Measurements from ENCODE around the gene MRLN. TPM values are rescaled to one million over a fixed set of nuclear protein-coding genes. Genes with fewer than 3 reads are reported as not detected.
"Not testable (repeated sequence)": the region's sequence is repeated elsewhere in the genome, so short reads cannot be mapped to it uniquely, and the experiment has no call there.

MRLN gene
- total RNA-seq, 2 experiments from 2014 or later: not detected

DNA sequence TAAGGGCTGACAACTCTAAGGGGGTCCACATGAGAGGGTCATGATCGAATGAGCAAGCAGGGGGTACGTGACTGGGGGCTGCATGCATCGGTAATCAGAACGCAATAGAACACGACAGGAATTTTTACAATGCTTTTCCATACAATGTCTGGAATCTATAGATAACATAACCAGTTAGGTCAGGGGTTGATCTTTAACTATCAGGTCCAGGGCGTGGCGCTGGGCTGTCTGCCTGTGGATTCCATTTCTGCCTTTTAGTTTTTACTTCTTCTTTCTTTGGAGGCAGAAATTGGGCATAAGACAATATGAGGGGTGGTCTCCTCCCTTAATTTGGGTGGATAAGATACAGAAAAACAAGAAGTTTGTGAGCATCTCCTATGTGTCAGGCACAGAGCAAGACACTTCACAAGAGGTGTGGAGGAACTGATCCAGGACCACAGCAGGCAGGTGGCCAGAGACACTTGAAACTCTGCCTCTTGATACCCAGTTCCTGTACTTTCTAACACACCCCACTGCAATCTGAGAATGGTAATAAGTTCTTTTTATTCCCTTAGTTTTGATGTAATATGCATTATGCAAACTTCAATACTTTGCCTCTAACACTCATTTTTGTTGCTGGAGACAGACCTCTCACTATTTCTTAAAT, 18.0 kb upstream of the MRLN start:
- ChIA-PET POLR2A (no interaction called here), CTCF (no interaction called here)
- Mint-ChIP-seq H3K9me3 (no peaks in the 10 kb centered on the region), H3K27ac (no peak overlapping the region), H3K36me3 (ENCODE audit: low read depth) (no peaks in the 10 kb centered on the region), H3K4me1 (no peaks in the 10 kb centered on the region), H3K4me3 (no peak overlapping the region), H3K27me3 (no peaks in the 10 kb centered on the region)
- no peak for DNase-seq

DNA sequence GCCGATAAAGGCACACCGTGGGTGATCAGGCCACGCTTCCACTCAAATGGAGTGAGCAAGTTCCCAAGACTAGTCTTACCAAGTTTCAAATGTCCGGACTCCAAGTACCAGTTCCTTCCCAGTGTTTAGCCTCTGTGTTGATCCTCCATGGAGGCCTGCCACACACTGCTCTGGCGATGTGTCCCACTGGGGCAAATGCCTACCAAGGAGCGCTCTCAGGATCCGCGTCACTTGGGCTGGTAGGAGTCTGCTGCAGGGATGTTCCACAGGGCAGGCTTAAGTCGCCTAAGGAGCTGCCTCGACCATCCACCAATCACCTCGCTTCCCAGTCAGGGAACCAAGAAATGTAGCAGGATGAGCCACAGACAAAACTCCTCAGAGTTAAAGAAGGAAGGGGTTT, 17.4 kb upstream of the MRLN start:
- H3K27me3 Mint-ChIP-seq: no peaks in the 10 kb centered on the region
- POLR2A ChIA-PET: no interaction called here
- no peak overlapping the region for H3K4me3 Mint-ChIP-seq
- no peak for DNase-seq
- no peaks in the 10 kb centered on the region for H3K4me1 Mint-ChIP-seq
- CTCF ChIA-PET: no interaction called here
- no peaks in the 10 kb centered on the region for H3K9me3 Mint-ChIP-seq
- no peak overlapping the region for H3K27ac Mint-ChIP-seq
- no peaks in the 10 kb centered on the region for H3K36me3 Mint-ChIP-seq (ENCODE audit: low read depth)

DNA sequence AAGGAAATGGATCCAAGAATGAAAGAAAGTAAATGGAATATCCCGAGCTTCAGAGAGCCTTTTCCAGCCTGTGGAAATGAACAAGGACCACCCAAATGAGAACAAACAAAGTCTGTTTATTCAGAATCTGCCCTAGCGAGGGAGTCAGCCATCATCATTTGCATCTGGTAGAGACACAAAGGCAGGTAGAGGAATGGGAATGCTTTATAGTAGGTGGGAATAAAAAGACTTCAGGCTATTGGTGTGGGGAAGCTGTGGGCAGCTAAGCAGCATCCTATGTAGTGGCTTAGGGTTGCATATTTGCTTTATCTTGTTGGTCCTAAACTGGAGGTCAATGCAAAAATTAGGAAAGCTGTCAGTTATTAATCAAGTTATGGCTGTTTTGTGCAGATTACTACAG, 9.2 kb upstream of the MRLN start:
- Mint-ChIP-seq H3K9me3 (no peaks in the 10 kb centered on the region), H3K36me3 (ENCODE audit: low read depth) (no peaks in the 10 kb centered on the region), H3K27ac (no peak overlapping the region), H3K27me3 (peaks cover 6% of the 10 kb centered on the region), H3K4me1 (no peaks in the 10 kb centered on the region), H3K4me3 (no peak overlapping the region)
- DNase-seq: no peak
- ChIA-PET CTCF (no interaction called here), POLR2A (no interaction called here)

DNA sequence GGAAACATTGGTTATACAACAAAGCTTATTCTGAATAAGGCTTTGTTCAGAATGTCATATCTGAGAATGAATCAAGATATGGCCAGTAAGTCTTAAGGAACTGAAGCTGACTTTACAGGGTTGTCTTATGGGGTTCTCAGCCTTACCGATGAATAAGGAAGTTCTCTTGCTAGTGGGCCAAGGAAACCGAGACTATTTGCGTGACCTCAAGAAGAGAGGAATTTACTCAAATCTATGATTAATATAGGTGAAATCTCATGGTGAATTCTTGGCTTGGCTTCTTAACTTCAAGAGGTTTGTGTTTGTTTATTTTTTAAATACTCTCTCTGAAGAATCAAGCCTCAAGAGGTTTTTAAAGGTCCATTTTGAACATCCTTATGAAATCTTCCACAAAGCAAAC, 4.7 kb upstream of the MRLN start:
- peaks cover 11% of the 10 kb centered on the region for H3K27me3 Mint-ChIP-seq
- H3K4me1 Mint-ChIP-seq: no peaks in the 10 kb centered on the region
- ChIA-PET POLR2A (interaction anchor here (0.6 kb wide), 1 partner anchor 9 kb away, joined by 3 read pairs; no protein-coding TSS in a partner anchor), CTCF (no interaction called here)
- no peak overlapping the region for H3K27ac Mint-ChIP-seq
- H3K36me3 Mint-ChIP-seq (ENCODE audit: low read depth): no peaks in the 10 kb centered on the region
- no peak overlapping the region for H3K4me3 Mint-ChIP-seq
- H3K9me3 Mint-ChIP-seq: no peaks in the 10 kb centered on the region
- DNase-seq: no peak

DNA sequence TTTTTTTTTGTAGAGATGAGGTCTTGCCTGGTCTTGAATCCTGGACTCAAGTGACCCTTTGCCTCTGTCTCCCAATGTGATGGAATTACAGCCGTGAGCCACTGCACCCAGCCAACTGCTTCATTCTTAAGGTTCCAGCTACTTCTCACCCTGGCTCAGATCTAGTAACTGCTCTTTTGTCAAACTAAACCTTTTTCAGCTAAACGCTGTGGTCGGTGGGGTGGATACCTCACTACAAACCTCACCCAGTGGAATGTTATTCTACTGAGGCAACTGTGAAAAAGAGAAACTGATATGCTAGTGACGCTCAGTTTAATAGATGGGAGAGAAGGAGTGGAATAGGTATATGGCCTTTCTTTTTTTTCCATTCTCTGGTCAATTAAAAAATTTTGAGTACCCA, 1.7 kb upstream of the MRLN start:
- Mint-ChIP-seq H3K4me1 (no peaks in the 10 kb centered on the region), H3K27ac (no peak overlapping the region), H3K9me3 (no peaks in the 10 kb centered on the region), H3K4me3 (no peak overlapping the region), H3K27me3 (peaks cover 16% of the 10 kb centered on the region), H3K36me3 (ENCODE audit: low read depth) (no peaks in the 10 kb centered on the region)
- CTCF ChIA-PET: no interaction called here
- no peak for DNase-seq
- POLR2A ChIA-PET: no interaction called here

DNA sequence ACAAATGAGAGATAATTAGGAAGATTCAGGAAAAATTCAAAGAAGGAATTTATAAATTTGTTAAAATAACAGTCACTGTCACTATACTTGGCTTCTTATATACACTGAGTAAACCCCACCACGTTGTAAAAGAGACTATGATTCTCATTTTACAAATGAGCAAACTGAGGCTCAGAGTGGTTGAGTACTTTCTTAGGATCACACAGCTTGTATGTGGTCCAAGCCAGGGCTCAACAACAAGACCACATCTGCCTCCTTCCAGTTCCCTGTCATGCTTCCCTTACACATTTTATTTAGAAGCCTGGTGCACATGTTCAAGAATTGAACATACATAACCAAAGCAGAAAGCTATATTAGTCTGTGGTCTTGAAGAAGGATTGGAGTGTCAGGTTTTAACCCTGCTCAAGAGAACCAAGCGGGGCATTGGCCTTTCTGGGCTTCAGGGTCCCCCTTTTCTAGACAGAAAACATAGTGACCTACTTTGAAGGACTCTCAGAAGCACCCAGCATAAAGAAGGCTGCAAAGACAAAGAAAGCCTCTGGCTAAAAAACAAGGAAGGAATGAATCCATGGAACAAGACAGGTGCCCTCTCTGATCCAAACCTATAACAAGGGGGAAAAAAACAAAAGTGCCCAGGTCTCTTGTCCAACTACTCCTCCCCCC, 846 bp downstream of the MRLN start:
- ChIA-PET CTCF (no interaction called here), POLR2A (no interaction called here)
- Mint-ChIP-seq H3K27ac (no peak overlapping the region), H3K27me3 (peaks cover 11% of the 10 kb centered on the region), H3K36me3 (ENCODE audit: low read depth) (no peaks in the 10 kb centered on the region), H3K9me3 (no peaks in the 10 kb centered on the region), H3K4me3 (no peak overlapping the region), H3K4me1 (no peaks in the 10 kb centered on the region)
- no peak for DNase-seq

DNA sequence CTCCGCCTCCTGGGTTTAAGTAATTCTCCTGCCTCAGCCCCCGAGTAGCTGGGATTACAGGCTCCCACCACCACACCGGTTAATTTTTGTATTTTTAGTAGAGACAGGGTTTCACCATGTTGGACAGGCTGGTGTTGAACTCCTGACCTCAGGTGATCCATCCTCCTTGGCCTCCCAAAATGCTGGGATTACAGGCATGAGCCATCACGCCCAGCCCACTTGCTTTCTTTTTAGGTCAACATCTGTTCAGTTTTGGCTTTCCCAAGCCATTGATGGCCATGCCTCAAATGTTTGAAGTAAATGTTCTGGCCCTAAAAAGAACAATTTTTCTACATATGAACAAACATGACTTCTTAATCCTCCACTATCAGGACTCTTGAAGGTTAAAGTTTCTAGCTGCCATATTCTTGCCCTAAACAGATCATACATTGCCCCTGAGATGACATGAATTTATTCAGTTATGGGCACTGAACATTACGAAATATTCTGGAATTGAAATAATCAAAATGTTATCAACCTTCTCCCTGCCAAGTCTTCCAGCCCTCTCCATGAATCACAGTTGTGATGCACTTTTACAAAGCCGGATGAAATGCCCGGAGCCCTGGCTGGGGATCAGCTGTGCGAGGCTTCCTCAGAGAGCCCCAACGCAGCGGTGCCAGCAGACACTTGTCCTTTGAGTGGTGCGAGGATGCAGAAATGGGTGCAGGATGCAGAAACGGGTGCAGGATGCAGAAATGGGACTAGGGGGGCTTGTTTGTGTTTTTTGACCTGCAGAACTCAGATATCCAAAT, 2.9 kb downstream of the MRLN start:
- DNase-seq: no peak
- Mint-ChIP-seq H3K4me3 (no peak overlapping the region), H3K36me3 (ENCODE audit: low read depth) (no peaks in the 10 kb centered on the region), H3K9me3 (no peaks in the 10 kb centered on the region), H3K27ac (no peak overlapping the region), H3K4me1 (no peaks in the 10 kb centered on the region), H3K27me3 (peaks cover 8% of the 10 kb centered on the region)
- CTCF ChIA-PET: no interaction called here
- POLR2A ChIA-PET: no interaction called here

DNA sequence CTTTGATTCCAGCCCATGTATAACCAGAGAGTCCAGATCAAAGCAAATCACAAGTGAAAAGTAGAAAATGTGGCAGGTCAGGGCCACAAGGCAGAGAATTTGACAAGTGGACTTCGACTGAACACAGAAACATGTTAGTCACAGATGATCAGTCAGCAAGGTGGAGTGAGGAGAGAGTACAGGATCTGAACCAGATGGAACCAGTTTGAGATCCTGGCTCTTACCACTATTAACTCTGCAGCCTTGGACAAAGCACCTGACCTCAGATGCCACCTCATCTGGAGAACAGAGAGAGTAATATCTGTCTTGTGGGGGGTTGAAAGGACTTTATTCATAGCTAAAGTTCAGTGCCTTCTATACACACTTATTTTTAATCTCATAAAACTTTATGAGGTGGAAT, 4.4 kb downstream of the MRLN start:
- peaks cover 8% of the 10 kb centered on the region for H3K27me3 Mint-ChIP-seq

DNA sequence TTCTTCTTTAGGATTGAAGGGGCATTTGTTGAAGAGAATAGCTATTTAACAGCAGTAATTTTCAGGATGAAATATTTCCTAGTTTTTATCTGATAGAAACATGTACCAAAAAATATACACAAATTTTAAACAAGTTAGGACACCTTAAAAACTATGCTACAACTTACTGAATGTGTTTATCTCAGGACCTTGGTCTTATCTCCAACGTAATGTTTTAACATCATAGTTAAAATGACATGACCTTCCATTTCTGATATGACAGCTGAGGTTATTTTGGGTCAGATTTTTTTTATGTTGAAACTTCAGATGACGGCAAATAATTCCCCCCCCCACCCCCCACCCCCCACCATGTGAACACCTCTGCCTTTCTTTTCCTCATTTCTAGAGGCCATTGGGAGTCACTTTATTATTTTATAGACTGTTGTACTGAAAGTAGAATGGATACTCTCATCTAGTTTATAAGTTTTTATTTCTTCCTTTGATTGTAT, 8.0 kb downstream of the MRLN start:
- Mint-ChIP-seq H3K9me3 (no peaks in the 10 kb centered on the region), H3K4me3 (no peak overlapping the region), H3K27me3 (no peaks in the 10 kb centered on the region), H3K36me3 (ENCODE audit: low read depth) (no peaks in the 10 kb centered on the region), H3K4me1 (no peaks in the 10 kb centered on the region), H3K27ac (no peak overlapping the region)
- no peak for DNase-seq
- CTCF ChIA-PET: no interaction called here
- POLR2A ChIA-PET: no interaction called here

More for the DNA sequence above, 4.4 kb downstream of the MRLN start:
- CTCF ChIA-PET: no interaction called here
- POLR2A ChIA-PET: no interaction called here
- Mint-ChIP-seq H3K4me3 (no peak overlapping the region), H3K9me3 (no peaks in the 10 kb centered on the region), H3K4me1 (no peaks in the 10 kb centered on the region), H3K36me3 (ENCODE audit: low read depth) (no peaks in the 10 kb centered on the region), H3K27ac (no peak overlapping the region)
- DNase-seq: no peak

DNA sequence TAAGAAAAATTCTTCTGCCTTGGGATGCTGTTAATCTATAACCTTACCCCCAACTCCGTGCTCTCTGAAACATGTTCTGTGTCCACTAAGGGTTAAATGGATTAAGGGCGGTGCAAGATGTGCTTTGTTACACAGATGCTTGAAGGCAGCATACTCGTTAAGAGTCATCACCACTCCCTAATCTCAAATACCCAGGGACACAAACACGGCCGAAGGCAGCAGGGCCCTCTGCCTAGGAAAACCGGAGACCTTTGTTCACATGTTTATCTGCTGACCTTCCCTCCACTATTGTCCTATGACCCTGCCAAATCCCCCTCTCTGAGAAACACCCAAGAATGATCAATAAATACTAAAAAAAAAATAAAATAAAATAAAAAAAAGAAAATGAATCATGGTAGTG, 8.5 kb downstream of the MRLN start:
- H3K27ac Mint-ChIP-seq; H3K9me3 Mint-ChIP-seq; DNase-seq; POLR2A ChIA-PET; CTCF ChIA-PET; H3K36me3 Mint-ChIP-seq (ENCODE audit: low read depth); H3K4me1 Mint-ChIP-seq; H3K4me3 Mint-ChIP-seq; H3K27me3 Mint-ChIP-seq: not testable (repeated sequence)

DNA sequence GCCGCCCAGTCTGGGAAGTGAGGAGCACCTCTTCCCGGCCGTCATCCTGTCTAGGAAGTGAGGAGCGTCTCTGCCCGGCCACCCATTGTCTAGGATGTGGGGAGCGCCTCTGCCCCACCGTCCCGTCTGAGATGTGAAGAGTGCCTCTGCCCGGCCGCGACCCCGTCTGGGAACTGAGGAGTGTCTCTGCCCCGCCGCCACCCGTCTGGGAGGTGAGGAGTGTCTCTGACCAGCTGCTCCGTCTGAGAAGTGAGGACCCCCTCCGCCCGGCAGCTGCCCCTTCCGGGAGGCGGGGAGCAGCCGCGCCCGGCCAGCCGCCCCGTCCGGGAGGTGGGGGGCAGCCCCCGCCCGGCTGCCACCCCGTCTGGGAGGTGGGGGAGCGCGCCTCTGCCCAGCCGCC, 9.1 kb downstream of the MRLN start:
- POLR2A ChIA-PET; H3K27ac Mint-ChIP-seq; H3K27me3 Mint-ChIP-seq; H3K4me1 Mint-ChIP-seq; H3K9me3 Mint-ChIP-seq; CTCF ChIA-PET; DNase-seq; H3K36me3 Mint-ChIP-seq (ENCODE audit: low read depth); H3K4me3 Mint-ChIP-seq: not testable (repeated sequence)

DNA sequence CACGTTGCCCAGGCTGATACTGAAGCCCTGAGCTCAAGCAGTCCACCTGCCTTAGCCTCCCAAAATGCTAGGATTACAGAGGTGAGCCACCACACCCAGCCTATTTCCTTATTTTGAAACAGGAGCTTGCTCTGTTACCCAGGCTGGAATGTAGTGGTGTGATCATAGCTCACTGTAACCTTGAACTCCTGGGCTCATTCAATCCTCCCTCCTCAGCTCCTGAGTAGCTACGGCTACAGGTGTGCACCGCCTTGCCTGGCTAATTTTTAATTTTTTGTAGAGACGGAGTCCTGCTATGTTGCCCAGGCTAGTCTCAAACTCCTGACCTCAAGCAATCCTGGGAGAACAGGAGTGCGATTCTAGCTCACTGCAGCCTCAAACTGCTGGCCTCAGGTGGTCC, 11.7 kb downstream of the MRLN start:
- ChIA-PET CTCF (no interaction called here), POLR2A (no interaction called here)
- H3K4me3 Mint-ChIP-seq: no peak overlapping the region
- DNase-seq: no peak
- H3K27me3 Mint-ChIP-seq: peaks cover 11% of the 10 kb centered on the region
- H3K27ac Mint-ChIP-seq: no peak overlapping the region
- H3K4me1 Mint-ChIP-seq: no peaks in the 10 kb centered on the region
- H3K9me3 Mint-ChIP-seq: no peaks in the 10 kb centered on the region
- no peaks in the 10 kb centered on the region for H3K36me3 Mint-ChIP-seq (ENCODE audit: low read depth)

DNA sequence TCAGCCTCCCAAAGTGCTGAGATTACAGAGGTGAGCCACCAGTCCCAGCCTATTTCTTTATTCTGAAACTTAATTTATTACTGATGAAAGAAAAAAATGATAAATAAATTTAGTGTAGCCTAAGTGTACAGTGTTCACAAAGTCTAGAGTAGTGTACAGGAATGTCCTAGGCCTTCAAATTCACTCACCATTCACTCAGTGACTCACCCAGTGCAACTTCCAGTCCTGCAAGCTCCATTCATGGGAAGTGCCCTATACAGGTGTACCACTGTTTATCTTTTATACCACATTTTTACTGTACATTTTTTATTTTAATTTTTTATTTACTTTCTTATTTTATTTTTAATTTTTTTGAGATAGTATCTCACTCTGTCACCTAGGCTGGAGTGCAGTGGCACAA, 12.2 kb downstream of the MRLN start:
- Mint-ChIP-seq H3K9me3 (no peaks in the 10 kb centered on the region), H3K27me3 (peaks cover 11% of the 10 kb centered on the region), H3K36me3 (ENCODE audit: low read depth) (no peaks in the 10 kb centered on the region), H3K27ac (no peak overlapping the region), H3K4me1 (no peaks in the 10 kb centered on the region), H3K4me3 (no peak overlapping the region)
- no peak for DNase-seq
- POLR2A ChIA-PET: no interaction called here
- CTCF ChIA-PET: no interaction called here

DNA sequence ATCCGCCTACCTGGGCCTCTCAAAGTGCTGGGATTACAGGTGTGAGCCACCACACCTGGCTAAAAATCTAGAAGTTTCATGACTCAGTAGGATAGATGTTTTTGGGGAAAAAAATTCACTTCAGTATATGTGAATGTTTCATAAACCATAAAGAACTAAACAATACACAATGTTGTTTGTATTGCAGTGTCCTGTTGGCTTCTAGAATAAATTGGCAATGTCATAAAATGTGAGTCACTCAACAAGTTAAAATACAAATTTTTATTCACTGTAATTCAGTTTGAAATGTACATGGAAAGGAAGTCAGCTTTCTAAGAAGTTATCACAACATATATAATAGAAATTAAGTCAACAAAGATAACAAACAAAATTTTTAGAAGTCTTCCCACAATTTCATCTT, 16.5 kb downstream of the MRLN start:
- Mint-ChIP-seq H3K4me3 (no peak overlapping the region), H3K27me3 (peaks cover 13% of the 10 kb centered on the region), H3K27ac (no peak overlapping the region), H3K4me1 (no peaks in the 10 kb centered on the region), H3K36me3 (ENCODE audit: low read depth) (no peaks in the 10 kb centered on the region), H3K9me3 (no peaks in the 10 kb centered on the region)
- no peak for DNase-seq
- ChIA-PET POLR2A (no interaction called here), CTCF (no interaction called here)
